Upper lobe of left lung (tissue), 6 donors: ENCODE measurements around the gene DNAH8. TPM values are rescaled to one million over a fixed set of nuclear protein-coding genes. Genes with fewer than 3 reads are reported as not detected.

Source experiments
- ATAC-seq, 2 donors: fragments of 200-7000 bp; cut with Tn5 transposase; one replicate each; pipeline ENCODE4 v1.9.1; 2022; ENCODE audit warnings: mild to moderate bottlenecking in 2 of 2, moderate library complexity in 2 of 2; ENCODE audit not compliant: low FRiP score in 2 of 2
- DNase-seq, 2 donors: peaks; one replicate each; pipeline ENCODE4 v3.0.0-alpha.2; 2019 to 2020
- H3K27ac ChIP-seq, 4 donors: fragments of 200-600 bp; sonication (generic); one replicate each; pipeline ENCODE4 v1.5.1; 2016 to 2019
- H3K27me3 ChIP-seq, 4 donors: fragments of 200-600 bp; sonication (generic); one replicate each; pipeline ENCODE4 v1.5.1; 2017 to 2019
- H3K36me3 ChIP-seq, 4 donors: fragments of 200-600 bp; sonication (generic); one replicate each; pipeline ENCODE4 v1.5.1; 2016 to 2019
- H3K4me1 ChIP-seq, 4 donors: fragments of 200-600 bp; sonication (generic); one replicate each; pipeline ENCODE4 v1.5.1; 2018 to 2019
- H3K4me3 ChIP-seq, 4 donors: fragments of 200-600 bp; sonication (generic); one replicate each; pipeline ENCODE4 v1.5.1; 2017 to 2019; ENCODE audit warnings: mild to moderate bottlenecking in 2 of 4, moderate library complexity in 1 of 4
- H3K9me3 ChIP-seq, 4 donors: fragments of 200-600 bp; sonication (generic); one replicate each; pipeline ENCODE4 v1.5.1; 2018 to 2019
- CTCF ChIP-seq, 6 experiments: fragments of 450-650 bp in 4 of 6; fragments of 200-600 bp in 2 of 6; sonication (generic) in 2 of 6; IDR thresholded peaks; one replicate each; pipeline ENCODE4 v1.5.1; 2016 to 2019; ENCODE audit warnings: antibody characterized with exemption in 6 of 6
- EP300 ChIP-seq, 4 donors: sonication (generic); formaldehyde crosslinking; IDR thresholded peaks; one replicate each; pipeline ENCODE4 v1.5.1; 2017; ENCODE audit warnings: antibody characterized with exemption in 4 of 4, control low read depth in 2 of 4
- POLR2A ChIP-seq, 4 donors: fragments of 450-650 bp; IDR thresholded peaks; one replicate each; pipeline ENCODE4 v1.5.1; 2016 to 2017; ENCODE audit warnings: antibody characterized with exemption in 4 of 4, mild to moderate bottlenecking in 2 of 4
- POLR2AphosphoS5 ChIP-seq, 2 donors: sonication (generic); formaldehyde crosslinking; IDR thresholded peaks; one replicate each; pipeline ENCODE4 v1.5.1; 2017; ENCODE audit warnings: antibody characterized with exemption in 2 of 2
- WGBS, 2 donors: methylation state at CpG; one replicate each; pipeline ENCODE4 v1.1.5; 2017 to 2018; 5-methylcytosine and 5-hydroxymethylcytosine counted together
- total RNA-seq, 6 donors: library from RNA; depleted of rRNA in 4 of 6; stranded (reverse); fragments of >200 nt in 4 of 6; gene quantifications; one replicate each; pipeline versions ENCODE4 v1.1.0 to v1.2.1, GENCODE V29; 2016 to 2021
- donor health status: DM: no; HTN: no; CAD: no; lungs with moderate emphysema.
- donor health status: DM: no; HTN: yes; CAD: no; lungs with severe emphysema.

DNAH8 gene
- total RNA-seq, 6 donors from 2014 or later, result under 0.01 to 0.24 (median 0.15) TPM; not detected in 2

GRCh38 chr6:38676974-38677544 lies 38.1 kb upstream of the DNAH8 start:
- Histone ChIP-seq H3K27me3 (no peaks in the 10 kb centered on the region), H3K4me1 (peaks cover 3 to 35% (median 13%) of the 10 kb centered on the region in 4 donors), H3K36me3 (peaks cover 0 to 59% (median 7%) of the 10 kb centered on the region in 4 donors), H3K4me3 (no peak overlapping the region), H3K9me3 (no peaks in the 10 kb centered on the region), H3K27ac (peak overlapping the region in 3 of 4 donors; percentile 30 to 50 (median 41))
- TF ChIP-seq POLR2AphosphoS5 (IDR thresholded peaks at IDR 0.05) (no peak), EP300 (IDR thresholded peaks at IDR 0.05) (no peak), POLR2A (IDR thresholded peaks at IDR 0.05) (no peak), CTCF (IDR thresholded peaks at IDR 0.05) (no peak)
- ATAC-seq (no peak), DNase-seq (no peak)
- WGBS, 2 donors, result 32 to 35% methylated on average over 1 of the region's 1 CpG

- Histone ChIP-seq H3K4me1 (peaks cover 3 to 35% (median 12%) of the 10 kb centered on the region in 4 donors), H3K9me3 (no peaks in the 10 kb centered on the region), H3K27me3 (no peaks in the 10 kb centered on the region), H3K27ac (peak overlapping the region in 1 of 4 donors; percentile 18), H3K4me3 (no peak overlapping the region), H3K36me3 (peaks cover 0 to 71% (median 12%) of the 10 kb centered on the region in 4 donors)
- 92 to 93% methylated on average over 7 of the region's 7 CpGs for WGBS, 2 donors
- TF ChIP-seq EP300 (IDR thresholded peaks at IDR 0.05) (no peak), CTCF (IDR thresholded peaks at IDR 0.05) (no peak), POLR2A (IDR thresholded peaks at IDR 0.05) (no peak), POLR2AphosphoS5 (IDR thresholded peaks at IDR 0.05) (no peak)
- ATAC-seq, result no peak
- no peak for DNase-seq
Measured at GRCh38 chr6:38678178-38678760, 36.8 kb upstream of the DNAH8 start.

- Histone ChIP-seq H3K36me3 (peaks cover 0 to 77% (median 20%) of the 10 kb centered on the region in 4 donors), H3K9me3 (no peaks in the 10 kb centered on the region), H3K27ac (no peak overlapping the region), H3K27me3 (no peaks in the 10 kb centered on the region), H3K4me3 (no peak overlapping the region), H3K4me1 (peaks cover 0 to 28% (median 9%) of the 10 kb centered on the region in 4 donors)
- ATAC-seq, result no peak
- 92 to 100% methylated on average over 1 of the region's 1 CpG for WGBS, 2 donors
- DNase-seq, result no peak
- no peak for TF ChIP-seq POLR2AphosphoS5 (IDR thresholded peaks at IDR 0.05)
- no peak for TF ChIP-seq CTCF (IDR thresholded peaks at IDR 0.05)
- no peak for TF ChIP-seq EP300 (IDR thresholded peaks at IDR 0.05)
- TF ChIP-seq POLR2A (IDR thresholded peaks at IDR 0.05), result no peak
Measured at GRCh38 chr6:38679668-38680067, 35.4 kb upstream of the DNAH8 start.

GRCh38 chr6:38681850-38682249 lies 33.3 kb upstream of the DNAH8 start:
- peaks cover 0 to 58% (median 20%) of the 10 kb centered on the region in 4 donors for H3K36me3 ChIP-seq
- no peak overlapping the region for H3K4me3 ChIP-seq
- no peak for ATAC-seq
- TF ChIP-seq CTCF (IDR thresholded peaks at IDR 0.05), result no peak
- no peak for TF ChIP-seq EP300 (IDR thresholded peaks at IDR 0.05)
- no peak for TF ChIP-seq POLR2AphosphoS5 (IDR thresholded peaks at IDR 0.05)
- TF ChIP-seq POLR2A (IDR thresholded peaks at IDR 0.05), result no peak
- no peak for DNase-seq
- H3K27ac ChIP-seq, result no peak overlapping the region
- peaks cover 3 to 17% (median 6%) of the 10 kb centered on the region in 4 donors for H3K4me1 ChIP-seq
- no peaks in the 10 kb centered on the region for H3K9me3 ChIP-seq
- H3K27me3 ChIP-seq, result no peaks in the 10 kb centered on the region
- WGBS, 2 donors, result 96 to 100% methylated on average over 2 of the region's 2 CpGs
